Activated CD4-positive, alpha-beta T cell treated with anti-CD3 and anti-CD28 coated beads, Interleukin-2, amount 50 U/mL, for 24 hours (primary cell): ENCODE data around the gene MRPL45.

Source experiments
- DNase-seq, 2 donors: peaks; one replicate each; pipeline ENCODE4 v3.0.0-alpha.2; 2020; ENCODE audit warnings: low read depth in 1 of 2, low spot score in 1 of 2

MRPL45 gene

DNA sequence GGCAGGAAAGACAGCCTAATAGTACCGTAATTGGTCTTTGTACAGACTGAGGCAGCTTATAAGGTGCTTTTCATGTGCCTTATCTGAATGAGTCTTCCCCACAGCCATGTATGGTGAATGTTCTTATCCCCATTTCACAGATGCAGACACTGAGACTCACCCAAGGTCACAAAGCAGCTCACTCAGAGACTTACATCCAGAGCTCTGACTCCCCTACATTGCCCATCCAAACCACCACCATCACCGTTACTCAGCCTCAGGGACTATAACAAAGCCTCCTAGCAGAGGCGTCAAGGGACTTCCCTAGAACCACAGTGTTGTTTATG, 47.4 kb downstream of the MRPL45 start:
- DNase-seq = no peak

DNA sequence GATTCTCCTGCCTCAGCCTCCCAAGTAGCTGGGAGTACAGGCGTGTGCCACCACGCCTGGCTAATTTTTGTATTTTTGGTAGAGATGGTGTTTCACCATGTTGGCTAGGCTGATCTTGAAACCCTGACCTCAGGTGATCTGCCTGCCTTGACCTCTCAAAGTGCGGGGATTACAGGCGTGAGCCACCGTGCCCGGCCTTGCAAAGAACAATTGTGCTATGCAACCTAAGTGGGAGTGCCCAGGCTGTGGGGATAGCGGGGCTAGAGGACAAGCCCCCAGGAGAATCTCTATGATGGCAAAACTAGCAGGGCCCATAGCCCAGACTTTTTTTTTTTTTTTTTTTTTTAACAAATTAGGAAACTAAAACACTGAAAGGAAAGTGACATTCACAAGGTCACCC, 48.8 kb downstream of the MRPL45 start:
- no peak for DNase-seq

DNA sequence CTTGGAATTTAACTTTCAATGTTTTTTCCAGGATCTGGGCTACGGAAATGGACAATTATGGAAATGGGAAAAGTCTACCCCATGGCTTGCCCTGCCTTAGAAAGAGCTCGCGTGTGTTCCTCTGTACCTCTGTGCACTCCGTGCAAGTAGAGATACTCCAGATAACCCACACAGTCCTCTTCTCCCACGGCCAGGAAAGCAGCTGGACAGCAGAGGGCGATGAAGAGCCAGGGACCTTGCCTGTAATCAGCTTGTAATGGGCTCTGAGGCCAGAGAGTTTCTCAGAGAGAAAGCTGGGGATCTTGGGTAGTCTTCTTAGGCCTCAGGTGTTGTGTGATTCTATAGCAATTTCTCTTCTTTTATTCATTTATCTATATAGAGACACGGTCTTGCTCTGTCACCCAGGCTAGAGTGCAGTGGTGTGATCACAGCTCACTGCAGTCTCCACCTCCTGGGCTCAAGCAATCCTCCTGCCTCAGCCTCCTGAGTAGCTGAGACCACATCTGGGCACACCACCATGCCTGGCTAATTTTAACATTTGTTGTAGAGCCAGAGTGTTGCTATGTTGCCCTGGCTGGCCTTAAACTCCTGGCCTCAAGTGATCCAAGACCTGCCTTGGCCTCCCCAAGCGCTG, 52.2 kb downstream of the MRPL45 start:
- DNase-seq = peak; percentile 68 to 80

DNA sequence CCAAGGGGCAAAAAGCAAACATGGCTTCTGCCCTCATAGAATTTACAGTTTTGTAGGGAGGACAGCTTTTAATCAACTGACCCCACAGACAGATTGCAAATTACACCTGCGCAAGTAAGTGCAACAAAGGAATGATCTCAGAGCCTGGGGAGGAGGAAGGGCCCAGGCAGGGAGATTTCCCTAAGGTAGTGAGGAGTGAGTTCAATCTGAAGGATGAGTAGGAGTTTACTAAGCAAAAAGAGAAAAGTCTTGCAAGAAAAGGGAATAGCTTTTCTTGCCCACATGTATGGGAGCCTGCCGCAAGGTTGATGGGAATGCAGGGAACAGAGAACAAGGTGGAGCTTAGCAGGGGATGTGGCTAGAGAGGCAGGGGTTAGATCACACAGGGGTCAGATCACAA, 53.1 kb downstream of the MRPL45 start:
- DNase-seq = no peak

DNA sequence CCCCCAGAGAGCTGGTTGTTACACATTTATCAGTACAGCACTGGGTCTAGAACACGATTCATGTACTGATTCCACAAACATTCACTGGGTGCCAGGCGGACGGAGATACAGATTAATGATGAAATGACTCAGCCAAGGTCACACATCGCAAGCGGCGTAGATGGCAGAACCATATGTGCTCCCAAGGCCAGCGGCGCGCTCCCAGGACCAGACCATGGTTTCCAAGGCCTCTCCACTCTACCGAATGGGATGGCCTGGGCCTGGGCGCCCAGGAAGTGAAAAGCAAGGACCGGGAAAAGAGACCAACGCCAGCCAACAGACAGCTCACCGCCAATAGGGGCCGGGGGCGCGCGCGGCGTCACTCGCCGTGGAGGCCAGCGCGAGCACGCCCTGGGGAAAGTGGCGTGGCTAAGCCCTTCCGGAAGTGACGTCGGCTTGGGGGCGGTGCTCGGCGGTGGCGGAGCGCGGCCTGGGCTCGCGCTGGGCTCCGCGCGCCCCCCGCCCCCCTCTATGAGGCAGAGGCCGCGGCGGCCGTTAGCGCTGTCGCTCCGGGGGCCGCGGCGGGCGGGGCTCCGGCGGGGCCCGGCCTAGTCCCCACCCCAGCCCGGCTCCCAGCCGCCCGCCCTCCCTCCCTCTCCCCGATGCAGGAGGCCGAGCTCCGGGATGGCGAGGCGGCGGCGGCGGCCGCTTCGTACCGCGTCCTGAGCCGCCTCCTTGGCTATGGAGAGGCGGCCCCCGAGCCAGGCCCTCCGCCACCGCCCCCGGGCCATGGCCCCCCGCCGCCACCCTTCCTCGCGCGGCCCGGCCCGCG, 54.6 kb downstream of the MRPL45 start, which contains the start of gene SOCS7:
Gene SOCS7, plus strand, starts transcription at position 433 of the 811 bp plus-strand sequence. Its CDS starts 209 bp downstream, at position 642.
- peak; percentile 86 for DNase-seq

DNA sequence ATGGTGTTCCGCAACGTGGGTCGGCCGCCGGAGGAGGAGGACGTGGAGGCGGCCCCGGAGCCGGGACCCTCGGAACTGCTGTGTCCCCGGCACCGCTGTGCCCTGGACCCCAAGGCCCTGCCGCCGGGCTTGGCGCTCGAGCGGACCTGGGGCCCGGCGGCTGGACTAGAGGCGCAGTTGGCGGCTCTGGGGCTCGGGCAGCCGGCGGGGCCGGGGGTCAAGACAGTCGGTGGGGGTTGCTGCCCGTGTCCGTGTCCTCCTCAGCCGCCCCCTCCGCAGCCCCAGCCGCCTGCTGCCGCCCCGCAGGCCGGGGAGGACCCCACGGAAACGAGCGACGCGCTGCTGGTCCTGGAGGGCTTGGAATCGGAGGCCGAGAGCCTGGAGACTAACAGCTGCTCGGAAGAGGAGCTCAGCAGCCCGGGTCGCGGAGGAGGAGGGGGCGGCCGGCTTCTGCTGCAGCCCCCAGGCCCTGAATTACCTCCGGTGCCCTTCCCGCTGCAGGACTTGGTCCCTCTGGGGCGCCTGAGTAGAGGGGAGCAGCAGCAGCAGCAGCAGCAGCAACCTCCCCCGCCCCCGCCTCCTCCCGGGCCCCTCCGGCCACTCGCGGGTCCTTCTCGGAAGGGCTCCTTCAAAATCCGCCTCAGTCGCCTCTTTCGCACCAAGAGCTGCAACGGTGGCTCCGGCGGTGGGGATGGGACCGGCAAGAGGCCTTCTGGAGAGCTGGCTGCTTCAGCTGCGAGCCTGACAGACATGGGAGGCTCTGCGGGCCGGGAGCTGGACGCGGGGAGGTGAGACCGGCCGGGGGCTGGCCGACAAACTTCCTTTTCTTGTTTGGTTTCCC, 55.5 kb downstream of the MRPL45 start:
- no peak for DNase-seq

DNA sequence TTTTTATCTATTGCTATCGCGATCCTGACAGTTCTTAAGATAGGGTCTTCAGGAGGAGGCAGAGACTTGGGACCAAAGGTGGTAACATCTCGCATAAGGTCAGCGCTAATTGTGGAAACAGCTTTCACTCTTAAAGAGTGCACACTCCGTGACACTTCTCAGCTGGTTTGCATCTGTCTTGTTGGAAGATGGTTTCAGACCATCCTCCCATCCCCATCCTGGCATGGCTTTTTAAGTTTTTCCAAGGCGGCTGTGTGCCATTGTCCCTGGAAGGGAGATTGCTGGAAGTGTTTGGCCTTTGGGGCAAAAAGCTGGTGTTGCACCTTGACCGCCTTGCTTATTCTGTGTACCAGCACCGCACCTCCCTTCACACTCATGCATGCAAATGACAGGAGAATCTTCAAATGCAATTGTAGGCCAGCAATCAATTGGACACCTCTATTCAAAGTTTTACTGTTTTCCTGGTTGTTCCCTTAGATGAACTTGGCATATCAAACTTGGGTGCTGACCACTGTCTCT, 56.2 kb downstream of the MRPL45 start:
- DNase-seq = no peak

DNA sequence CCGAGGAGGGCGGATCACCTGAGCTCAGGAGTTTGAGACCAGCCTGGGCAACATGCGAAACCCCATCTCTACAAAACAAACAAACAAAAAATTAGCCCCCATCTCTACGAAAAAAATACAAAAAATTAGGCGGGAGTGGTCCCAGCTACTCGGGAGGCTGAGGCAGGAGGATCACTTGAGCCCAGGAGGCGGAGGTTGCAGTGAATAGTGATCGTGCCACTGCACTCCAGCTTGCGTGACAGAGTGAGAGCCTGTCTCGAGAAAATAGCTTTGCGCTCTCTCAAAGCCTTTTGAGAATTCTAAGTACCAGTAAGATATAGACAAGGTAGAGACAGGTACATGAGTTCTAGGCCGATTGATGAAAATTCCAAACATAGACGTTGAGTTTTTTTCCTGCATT, 56.7 kb downstream of the MRPL45 start:
- DNase-seq = no peak

DNA sequence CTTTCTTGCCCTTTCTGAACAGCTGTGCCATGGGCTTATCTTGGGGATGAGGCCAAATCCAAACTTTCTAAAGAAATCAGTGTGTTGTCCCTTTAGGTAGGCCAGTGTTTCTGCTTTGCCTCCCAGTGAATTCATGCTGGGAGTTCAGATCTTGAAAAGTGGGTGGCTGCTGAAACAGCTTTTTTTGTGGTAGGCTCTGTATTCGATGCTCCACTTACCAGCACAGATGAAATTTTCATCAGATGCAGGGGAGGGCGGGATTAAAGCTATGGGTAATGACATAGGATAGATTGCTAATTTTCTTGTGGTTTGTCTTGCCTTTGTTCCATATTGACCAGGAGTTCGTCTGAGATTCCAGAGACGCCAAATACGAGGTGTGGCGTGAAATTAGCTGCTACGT, 57.5 kb downstream of the MRPL45 start:
- no peak for DNase-seq

DNA sequence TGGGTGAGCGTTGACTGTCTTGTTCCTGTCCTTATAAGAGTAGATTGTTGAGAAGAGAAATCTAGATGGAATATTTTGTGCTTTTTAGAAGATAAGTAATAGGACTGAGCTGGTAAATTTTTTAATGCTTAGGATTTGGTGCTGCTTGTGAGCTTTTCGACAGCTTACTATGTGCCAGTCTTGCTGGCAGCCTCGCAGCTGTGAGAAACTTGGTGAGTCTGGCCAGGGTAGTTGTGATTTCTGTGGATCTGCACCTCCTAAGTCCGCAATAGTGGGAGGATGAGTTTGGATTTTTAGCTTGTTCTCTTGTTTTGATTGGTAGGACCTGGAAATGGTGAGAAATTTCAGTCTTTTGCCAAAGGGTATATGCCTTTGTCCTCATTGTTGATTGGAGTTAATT, 58.3 kb downstream of the MRPL45 start:
- no peak for DNase-seq

DNA sequence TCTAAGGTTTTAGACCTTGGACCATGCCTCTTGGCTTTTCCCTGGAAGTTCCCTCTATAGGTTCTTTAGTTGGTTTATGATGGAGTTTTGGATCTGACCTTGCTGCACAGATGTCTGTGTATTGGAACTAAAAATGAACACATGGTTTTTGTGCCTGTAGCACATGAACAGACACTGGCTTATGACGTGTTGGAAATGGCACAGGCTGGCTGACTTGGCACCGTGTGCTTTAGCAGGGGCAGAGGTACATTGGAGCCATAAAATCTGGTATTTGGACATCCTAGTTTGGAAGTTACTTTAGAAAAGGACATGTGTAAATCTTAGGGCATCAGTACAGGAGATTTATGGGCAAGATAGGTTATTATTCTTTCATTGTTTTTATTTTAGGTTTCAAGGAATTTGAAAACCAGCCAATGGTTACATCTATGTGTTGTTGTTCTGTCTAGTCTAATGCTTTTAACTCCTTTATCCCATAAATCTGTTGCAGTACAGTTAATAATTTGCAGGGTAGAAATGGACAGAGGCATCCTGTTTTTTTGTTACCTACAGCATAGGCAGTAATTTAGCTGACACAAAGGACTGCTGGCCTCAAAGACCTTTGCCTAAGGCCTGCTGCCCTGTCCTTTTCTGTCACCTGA, 60.6 kb downstream of the MRPL45 start:
- no peak for DNase-seq

DNA sequence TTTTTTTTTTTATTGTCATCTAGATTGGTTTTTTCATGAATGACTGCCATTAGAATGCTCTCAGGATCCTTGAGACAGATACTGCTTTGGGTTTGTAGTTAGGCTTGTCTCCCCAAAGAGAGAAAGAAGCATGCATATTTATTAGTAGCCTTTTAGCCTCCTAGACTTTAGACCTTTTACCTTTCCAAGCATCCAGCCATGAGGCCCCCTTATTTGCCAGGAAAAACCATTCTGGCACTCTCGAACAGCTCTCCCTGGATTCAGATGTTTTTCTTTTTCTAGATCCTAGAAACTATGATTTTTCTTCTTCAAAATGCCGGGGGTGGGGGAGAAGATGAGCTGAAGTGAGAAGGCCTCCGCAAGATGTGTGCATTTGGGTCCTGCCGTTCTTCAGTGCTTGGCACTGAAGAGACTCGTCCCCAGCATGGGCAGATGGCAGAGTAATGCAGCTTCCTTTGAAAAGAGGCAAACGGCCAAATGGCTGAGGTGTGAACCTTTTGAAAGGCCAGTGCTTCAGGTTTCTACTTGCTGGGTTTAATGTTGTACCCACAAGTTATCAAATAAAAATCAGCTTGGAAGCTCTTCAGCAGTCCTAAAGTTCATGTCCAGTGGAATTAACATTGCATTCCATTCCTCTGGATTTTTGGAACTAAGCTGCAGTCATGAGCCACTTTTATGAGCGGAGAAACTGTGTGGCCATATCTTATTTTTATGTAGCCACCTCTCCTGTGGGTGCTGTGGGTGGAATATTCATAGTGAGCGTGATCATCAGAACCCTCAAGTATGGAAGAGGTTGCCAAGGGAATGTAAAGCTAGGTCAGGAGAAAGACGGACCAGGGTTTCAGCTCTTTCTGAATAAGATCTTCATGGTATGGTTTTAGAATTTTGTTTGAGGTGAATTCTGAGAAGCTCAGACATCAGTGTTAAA, 61.9 kb downstream of the MRPL45 start:
- DNase-seq = no peak

DNA sequence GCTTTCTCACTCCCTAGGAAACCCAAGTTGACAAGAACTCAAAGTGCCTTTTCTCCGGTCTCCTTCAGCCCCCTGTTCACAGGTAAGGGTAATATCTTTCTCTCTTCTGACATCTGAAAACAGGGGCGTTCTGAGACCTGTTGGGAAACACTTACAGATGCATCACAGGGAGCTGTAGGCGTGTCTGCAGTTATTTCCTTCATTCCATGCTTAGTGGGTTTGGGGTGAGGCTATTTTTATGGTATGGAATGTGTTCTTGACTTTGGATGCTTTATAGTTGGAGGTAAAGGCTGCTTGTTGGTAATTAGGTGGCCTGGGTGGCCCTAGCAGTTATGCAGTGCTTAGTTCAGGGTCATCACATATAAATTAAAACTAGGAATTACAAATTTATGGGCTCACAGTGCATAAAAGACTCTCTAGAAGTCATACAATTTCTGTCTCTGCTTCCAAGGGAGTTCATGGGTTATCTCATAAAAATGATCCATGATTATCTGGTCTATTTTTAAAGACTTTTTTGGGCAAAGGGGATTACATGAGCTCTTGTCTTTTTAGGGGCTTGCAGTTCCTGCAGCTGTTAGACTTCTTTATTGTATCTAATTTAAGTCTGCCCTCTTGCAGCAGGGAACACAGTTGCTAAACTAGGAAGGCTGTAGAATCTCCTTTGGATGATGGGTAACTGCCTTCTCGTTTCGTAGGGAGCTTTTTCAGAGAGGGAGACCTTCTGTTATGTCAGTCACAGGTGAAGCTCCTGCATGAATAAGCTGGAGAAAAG, 64.9 kb downstream of the MRPL45 start:
- no peak for DNase-seq

DNA sequence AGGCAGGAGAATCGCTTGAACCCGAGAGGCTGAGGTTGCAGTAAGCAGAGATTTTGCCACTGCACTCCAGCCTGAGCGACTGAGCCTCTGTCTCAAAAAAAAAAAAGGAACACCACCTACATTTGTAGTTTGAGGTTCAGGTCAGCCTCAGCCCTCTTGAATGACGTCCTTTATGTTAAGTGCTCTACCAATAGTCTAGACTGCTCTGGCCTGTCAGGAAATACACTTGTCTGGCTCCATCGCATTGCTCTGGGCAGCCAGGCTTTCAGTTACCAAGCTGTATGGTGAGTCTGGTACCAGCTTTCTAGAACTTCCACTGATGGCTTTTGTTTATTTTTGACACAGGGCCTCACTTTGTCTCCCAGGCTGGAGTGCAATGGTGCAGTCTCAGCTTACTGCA, 66.0 kb downstream of the MRPL45 start:
- DNase-seq = no peak

DNA sequence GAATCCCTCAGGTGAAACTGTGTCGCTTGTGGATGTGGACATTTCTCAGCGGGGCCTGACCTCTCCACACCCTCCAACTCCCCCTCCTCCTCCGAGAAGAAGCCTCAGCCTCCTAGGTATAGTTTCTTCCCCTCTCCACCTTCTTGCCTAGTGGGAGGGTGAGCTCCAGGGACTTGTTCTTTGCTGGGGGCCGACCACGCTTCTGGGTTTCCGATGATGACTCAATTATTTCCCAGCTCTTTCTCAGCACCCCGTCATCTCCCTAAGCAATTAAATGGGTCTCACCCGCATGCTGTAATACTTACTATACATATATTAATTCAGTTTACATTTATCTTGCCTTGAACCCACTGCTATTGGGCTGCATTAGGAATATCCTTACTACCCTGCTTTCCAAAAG, 67.8 kb downstream of the MRPL45 start:
- DNase-seq = no peak

DNA sequence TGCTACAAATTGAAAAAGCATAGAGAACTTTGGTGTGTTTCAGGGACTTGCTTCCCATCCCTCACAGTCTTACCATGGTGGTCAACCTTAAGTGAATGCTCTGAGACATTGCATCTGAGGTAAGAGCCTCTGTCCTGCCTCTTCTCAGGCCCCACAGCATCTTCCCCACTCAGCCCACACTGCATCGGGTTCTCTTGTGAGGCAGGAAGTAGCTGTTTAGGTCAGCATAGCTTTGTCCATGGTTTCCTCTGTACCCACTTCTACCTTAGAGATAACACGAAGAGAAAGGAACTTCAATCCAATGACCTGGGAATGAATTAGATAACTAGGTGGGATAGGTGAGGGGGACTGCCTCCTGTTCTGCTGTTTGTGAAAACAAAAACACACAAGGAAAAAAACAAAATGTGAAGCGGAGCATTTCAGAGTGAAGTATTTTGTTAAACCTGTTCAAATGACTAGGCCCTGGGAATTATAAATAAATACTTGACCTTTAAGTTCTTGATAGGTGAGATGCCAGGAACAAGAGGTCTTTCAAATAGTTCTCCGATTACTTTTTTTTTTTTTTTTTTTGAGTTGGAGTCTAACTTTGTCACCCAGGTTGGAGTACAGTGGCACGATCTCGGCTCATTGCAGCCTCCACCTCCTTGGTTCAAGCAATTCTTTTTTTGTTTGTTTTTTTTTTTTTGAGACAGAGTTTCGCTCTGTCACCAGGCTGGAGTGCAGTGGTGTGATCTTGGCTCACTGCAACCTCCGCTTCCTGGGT, 72.3 kb downstream of the MRPL45 start:
- no peak for DNase-seq
